Psoas muscle (tissue), 8 donors: Measurements from ENCODE around the gene MAP1S. TPM values are rescaled to one million over a fixed set of nuclear protein-coding genes. Genes with fewer than 3 reads are reported as not detected.

Experiments
- ATAC-seq, 4 donors: fragments of 200-7000 bp; cut with Tn5 transposase; one replicate each; pipeline ENCODE4 v1.9.1; 2020; ENCODE audit warnings: moderate library complexity in 3 of 4, mild to moderate bottlenecking in 2 of 4
- DNase-seq, 2 donors: peaks; one replicate each; pipeline ENCODE4 v3.0.0-alpha.2; 2020
- H3K27ac ChIP-seq: fragments of 200-600 bp; one replicate; pipeline ENCODE4 v1.8.0; 2022
- H3K27me3 ChIP-seq, 3 donors: fragments of 200-600 bp in 1 of 3; one replicate each; pipeline versions ENCODE4 v1.6.1 to v1.8.0; 2013 to 2022; ENCODE audit warnings: low read length in 2 of 3, mild to moderate bottlenecking in 2 of 3, moderate library complexity in 1 of 3; ENCODE audit not compliant: insufficient read depth in 3 of 3
- H3K36me3 ChIP-seq, 2 donors: fragments of 200-600 bp in 1 of 2; one replicate each; pipeline versions ENCODE4 v1.6.1 to v1.8.0; 2013 to 2022; ENCODE audit warnings: low read depth in 1 of 2, mild to moderate bottlenecking in 1 of 2, moderate library complexity in 1 of 2; ENCODE audit not compliant: insufficient read depth in 1 of 2
- H3K4me1 ChIP-seq: fragments of 200-600 bp; one replicate; pipeline ENCODE4 v1.8.0; 2022
- H3K4me3 ChIP-seq: fragments of 200-600 bp; one replicate; pipeline ENCODE4 v1.8.0; 2022; ENCODE audit warnings: mild to moderate bottlenecking
- H3K9me3 ChIP-seq: fragments of 200-600 bp; one replicate; pipeline ENCODE4 v1.8.0; 2022
- CTCF ChIP-seq: fragments of 200-600 bp; IDR thresholded peaks from one replicate; pipeline ENCODE4 v1.8.0; 2022; ENCODE audit warnings: antibody characterized with exemption
- WGBS, 3 donors: extraction: QIAGEN DNeasy Blood & Tissue Kit; methylation state at CpG; one replicate each; pipeline versions ENCODE4 v1.1.6 to v1.1.7; 2013; 5-methylcytosine and 5-hydroxymethylcytosine counted together
- intact Hi-C, 2 donors: fragments of 100-400 bp; cut with DNase I; formaldehyde crosslinking; loops; one replicate each; pipeline versions ENCODE4 v1.11.0 to v1.14.2; 2022
- polyA plus RNA-seq, 3 donors: library from polyadenylated mRNA; stranded (reverse); fragments of 200-250 nt; gene quantifications; one replicate each; pipeline ENCODE4 v1.2.3, GENCODE V29; 2013
- total RNA-seq, 4 donors: library from RNA; stranded (reverse); fragmentation: NEBNext Ultra II Directional in 2 of 4; extraction: Animal tissue kit (Norgen Biotek cat#: 25700) in 2 of 4; gene quantifications; one replicate each; pipeline versions ENCODE4 v1.2.1 to v1.2.4, GENCODE V29; 2021 to 2023
- donor health status: healthy with polysubstance abuse.
- donor health status: DM: no; HTN: no; CAD: no; lungs with moderate emphysema.
- donor health status: Bipolar disorder and iron deficiency.
- donor health status: healthy.
- donor health status: DM: yes; HTN: yes; CAD: no.
- donor health status: DM: no; HTN: no; CAD: no.
- donor health status: DM: no; HTN: no; CAD: no.
- donor health status: DM: yes; HTN: yes; CAD: no.

MAP1S gene
- total and polyA plus RNA-seq, 7 donors: 19.1 to 60.6 (median 42.4) TPM

GRCh38 chr19:17749912-17750317, 30.6 kb downstream of the MAP1S start:
- no peak for DNase-seq
- no peak overlapping the region for H3K27ac ChIP-seq

GRCh38 chr19:17751103-17751911, 32.0 kb downstream of the MAP1S start, which contains the start of gene FCHO1:
Gene FCHO1, plus strand, starts transcription at chr19:17751477. Its CDS starts 3,688 bp downstream, at chr19:17755165.
- H3K4me3 ChIP-seq: no peak within 1 kb of the TSS
- no peak for TF ChIP-seq CTCF
- no peaks in the 10 kb centered on the region for H3K36me3 ChIP-seq
- H3K4me1 ChIP-seq: peaks cover 4% of the 10 kb centered on the region
- ATAC-seq (no peak), DNase-seq (peak in 1 of 2 donors; percentile 68)
- intact Hi-C loops: no loop called here
- peaks cover 0 to 14% (median 7%) of the 10 kb centered on the region in 3 donors for H3K27me3 ChIP-seq
- no peaks in the 10 kb centered on the region for H3K9me3 ChIP-seq
- H3K27ac ChIP-seq: no peak within 1 kb of the TSS
- 40 to 48% (median 43%) methylated on average over 27 to 28 of the region's 28 CpGs for WGBS, 3 donors

More at GRCh38 chr19:17749912-17750317, 30.6 kb downstream of the MAP1S start:
- intact Hi-C loops: no loop called here
- Histone ChIP-seq H3K36me3 (no peaks in the 10 kb centered on the region), H3K9me3 (no peaks in the 10 kb centered on the region), H3K4me3 (no peak overlapping the region), H3K4me1 (peaks cover 4% of the 10 kb centered on the region), H3K27me3 (peaks cover 0 to 14% (median 7%) of the 10 kb centered on the region in 3 donors)
- WGBS, 3 donors: 11 to 20% (median 15%) methylated on average over 8 of the region's 8 CpGs
- no peak for ATAC-seq
- TF ChIP-seq CTCF: no peak

- DNase-seq: no peak
- ATAC-seq: no peak
- 46 to 59% (median 51%) methylated on average over 2 of the region's 2 CpGs for WGBS, 3 donors
- no peaks in the 10 kb centered on the region for H3K36me3 ChIP-seq
- no peaks in the 10 kb centered on the region for H3K9me3 ChIP-seq
- H3K27me3 ChIP-seq: peaks cover 0 to 14% (median 7%) of the 10 kb centered on the region in 3 donors
- no peak overlapping the region for H3K4me3 ChIP-seq
- intact Hi-C loops: no loop called here
- H3K4me1 ChIP-seq: peaks cover 3% of the 10 kb centered on the region
- TF ChIP-seq CTCF: no peak
- H3K27ac ChIP-seq: no peak overlapping the region
Measured at GRCh38 chr19:17751912-17752273, 32.6 kb downstream of the MAP1S start.

- Histone ChIP-seq H3K27ac (no peak overlapping the region), H3K4me1 (no peaks in the 10 kb centered on the region), H3K27me3 (peaks cover 0 to 10% (median 7%) of the 10 kb centered on the region in 3 donors), H3K36me3 (no peaks in the 10 kb centered on the region), H3K9me3 (no peaks in the 10 kb centered on the region), H3K4me3 (no peak overlapping the region)
- intact Hi-C loops: no loop called here
- no peak for DNase-seq
- TF ChIP-seq CTCF: no peak
- no peak for ATAC-seq
- 76 to 79% (median 78%) methylated on average over 7 of the region's 7 CpGs for WGBS, 3 donors
Measured at GRCh38 chr19:17752865-17753639, 33.8 kb downstream of the MAP1S start.
